Vagina (tissue), 2 donors: Measurements from ENCODE around the gene ABR.

Source experiments
- POLR2A ChIP-seq, 2 donors: fragments of 450-650 bp; IDR thresholded peaks; one replicate each; pipeline ENCODE4 v1.6.1; 2017; ENCODE audit warnings: antibody characterized with exemption in 2 of 2, mild to moderate bottlenecking in 2 of 2, moderate library complexity in 2 of 2
- TF ChIP-seq, protein P1 (sequence below), 3 experiments: fragments of 450-650 bp in 2 of 3; fragments of 200-600 bp in 1 of 3; sonication (generic) in 1 of 3; IDR thresholded peaks; one replicate each; pipeline ENCODE4 v1.5.1; 2017 to 2019; ENCODE audit warnings: antibody characterized with exemption in 3 of 3, mild to moderate bottlenecking in 2 of 3, moderate library complexity in 2 of 3

DNA sequence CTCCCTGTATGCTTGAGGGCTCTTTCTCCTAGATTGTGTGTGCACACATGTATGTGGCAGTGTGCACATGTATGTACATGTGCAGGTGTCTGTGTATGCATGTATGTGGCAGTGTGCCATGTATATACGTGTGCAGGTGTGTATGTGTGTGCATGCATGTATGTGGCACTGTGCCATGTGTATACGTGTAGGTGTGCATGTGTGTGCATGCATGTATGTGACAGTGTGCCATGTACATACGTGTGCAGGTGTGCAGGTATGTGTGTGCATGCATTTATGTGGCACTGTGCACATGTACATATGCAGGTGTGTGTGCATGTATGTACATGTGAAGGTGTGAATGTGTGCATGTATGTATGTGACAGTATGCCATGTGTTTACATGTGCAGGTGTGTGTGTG lies 46.5 kb upstream of the ABR start:
- TF ChIP-seq, protein P1, sequence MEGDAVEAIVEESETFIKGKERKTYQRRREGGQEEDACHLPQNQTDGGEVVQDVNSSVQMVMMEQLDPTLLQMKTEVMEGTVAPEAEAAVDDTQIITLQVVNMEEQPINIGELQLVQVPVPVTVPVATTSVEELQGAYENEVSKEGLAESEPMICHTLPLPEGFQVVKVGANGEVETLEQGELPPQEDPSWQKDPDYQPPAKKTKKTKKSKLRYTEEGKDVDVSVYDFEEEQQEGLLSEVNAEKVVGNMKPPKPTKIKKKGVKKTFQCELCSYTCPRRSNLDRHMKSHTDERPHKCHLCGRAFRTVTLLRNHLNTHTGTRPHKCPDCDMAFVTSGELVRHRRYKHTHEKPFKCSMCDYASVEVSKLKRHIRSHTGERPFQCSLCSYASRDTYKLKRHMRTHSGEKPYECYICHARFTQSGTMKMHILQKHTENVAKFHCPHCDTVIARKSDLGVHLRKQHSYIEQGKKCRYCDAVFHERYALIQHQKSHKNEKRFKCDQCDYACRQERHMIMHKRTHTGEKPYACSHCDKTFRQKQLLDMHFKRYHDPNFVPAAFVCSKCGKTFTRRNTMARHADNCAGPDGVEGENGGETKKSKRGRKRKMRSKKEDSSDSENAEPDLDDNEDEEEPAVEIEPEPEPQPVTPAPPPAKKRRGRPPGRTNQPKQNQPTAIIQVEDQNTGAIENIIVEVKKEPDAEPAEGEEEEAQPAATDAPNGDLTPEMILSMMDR (IDR thresholded peaks at IDR 0.05) = no peak
- TF ChIP-seq POLR2A (IDR thresholded peaks at IDR 0.05) = no peak
